KG1 (cell line): Measurements from ENCODE around the gene PRR36.
A peak's percentile ranks its signal among the peaks of the same experiment; 100 is the strongest.
"Not testable (repeated sequence)": the region's sequence is repeated elsewhere in the genome, so short reads cannot be mapped to it uniquely, and the experiment has no call there.

ENCODE experiments used
- DNase-seq: peaks from one replicate; lab custom pipeline; 2025; lab: John Stamatoyannopoulos, UW

PRR36 gene

DNA sequence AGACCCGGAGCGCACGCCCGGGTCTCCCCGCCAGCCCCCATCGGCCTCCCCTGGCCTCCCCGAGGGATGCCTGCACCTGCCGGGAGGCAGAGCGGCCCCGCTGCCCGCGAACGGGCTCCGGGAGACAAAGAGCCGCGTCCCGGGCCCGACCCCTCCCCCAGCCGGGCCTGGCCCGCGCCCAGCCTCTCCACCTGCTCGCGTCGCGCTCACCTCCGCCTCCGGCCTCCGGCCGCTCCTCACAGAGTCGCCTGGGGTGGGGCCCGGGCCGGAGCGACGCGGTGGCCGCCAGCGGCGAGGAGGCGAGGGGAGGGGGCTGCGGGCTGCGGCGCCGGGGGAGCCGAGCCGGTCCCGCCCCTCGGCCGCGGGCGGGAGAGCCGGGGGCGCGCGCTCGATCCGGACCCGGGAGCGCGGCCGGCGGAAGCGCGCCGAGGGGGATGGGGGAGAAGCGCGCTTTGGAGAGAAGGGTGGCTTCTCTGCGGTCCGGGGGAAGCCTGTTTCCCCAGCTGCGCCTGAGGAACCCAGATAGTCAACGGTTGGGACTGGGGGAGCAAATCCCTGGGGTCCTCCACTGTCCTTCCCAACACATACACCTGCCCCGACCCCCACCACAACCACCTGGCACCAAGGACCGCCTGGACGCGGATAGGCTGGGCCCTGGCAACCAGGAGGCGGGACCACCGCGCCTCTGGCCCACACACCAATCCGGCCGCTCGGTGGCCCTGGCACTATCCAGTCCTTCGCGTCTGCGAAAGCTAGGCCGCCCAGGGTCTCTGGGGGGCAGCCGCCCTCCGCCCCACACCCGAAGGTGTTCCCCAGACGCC is at the start of gene PRR36:
TSS of gene PRR36 (minus strand) at position 315 of the 821 bp plus-strand sequence. CDS start 701 bp downstream, outside the sequence.
- DNase-seq: no peak

DNA sequence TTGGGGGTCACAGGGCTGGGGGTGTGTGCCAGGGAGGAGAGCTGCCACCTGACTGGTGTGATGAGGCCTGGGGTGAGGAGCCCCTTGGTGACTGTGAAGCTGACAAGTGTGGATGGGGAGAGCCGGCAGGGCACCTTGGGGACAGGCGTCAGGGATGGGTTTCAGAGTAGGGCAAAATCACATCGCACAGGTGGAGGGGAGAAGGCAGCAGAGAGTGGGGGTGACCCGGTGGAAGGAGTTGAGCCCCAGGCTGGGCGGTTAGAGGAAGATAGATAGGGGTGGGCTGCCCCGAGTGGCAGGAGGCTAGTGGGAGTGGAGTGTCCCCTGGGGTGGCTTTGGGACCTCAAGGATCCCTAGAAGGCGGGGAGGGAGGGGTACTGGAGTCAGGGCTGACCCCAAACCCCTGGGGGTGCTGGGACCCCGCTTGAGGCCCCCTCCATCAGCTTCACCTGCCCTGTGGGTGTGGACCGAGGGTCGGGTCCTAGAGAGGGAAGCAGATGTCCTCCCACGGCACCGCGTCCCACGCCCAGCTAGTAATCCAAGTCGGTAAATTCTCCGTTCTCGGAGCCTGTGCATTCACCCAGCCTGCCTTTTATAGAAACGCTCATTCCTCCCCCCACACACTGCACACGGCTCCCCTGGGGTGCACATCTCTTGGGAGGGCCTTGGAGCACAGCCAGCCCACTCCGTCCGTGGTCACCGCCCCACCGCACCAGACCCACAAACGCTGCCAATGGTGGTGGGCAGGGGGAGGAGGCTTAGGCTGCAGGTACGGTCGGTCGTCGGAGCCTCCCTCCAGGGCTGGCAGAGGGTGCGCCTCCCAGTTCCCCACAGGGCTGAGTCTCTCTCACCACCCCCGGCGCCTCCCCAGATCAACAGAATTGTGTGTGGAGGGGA is 49.4 kb upstream of the PRR36 start:
- DNase-seq: no peak

DNA sequence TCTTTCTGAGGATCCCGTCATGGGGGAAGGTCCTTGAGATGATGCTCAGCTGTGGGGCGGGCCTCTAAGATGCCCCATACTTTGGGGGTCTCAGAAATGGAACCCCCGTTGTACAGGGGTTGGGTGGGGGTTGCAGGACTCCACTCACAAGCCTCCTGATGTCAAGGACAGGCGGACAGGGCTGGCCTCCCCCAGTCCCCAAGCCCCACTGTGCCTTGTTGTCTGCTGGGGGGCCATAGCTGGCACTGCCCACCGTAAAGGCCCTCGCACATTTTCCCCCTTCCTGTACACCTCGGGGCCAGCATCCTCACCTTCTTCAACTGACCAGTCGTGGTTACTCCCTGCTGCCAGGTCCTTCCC is 48.6 kb upstream of the PRR36 start:
- DNase-seq: no peak

- DNase-seq: no peak
Measured at GRCh38 chr19:7921967-7922835, 48.0 kb upstream of the PRR36 start.

DNA sequence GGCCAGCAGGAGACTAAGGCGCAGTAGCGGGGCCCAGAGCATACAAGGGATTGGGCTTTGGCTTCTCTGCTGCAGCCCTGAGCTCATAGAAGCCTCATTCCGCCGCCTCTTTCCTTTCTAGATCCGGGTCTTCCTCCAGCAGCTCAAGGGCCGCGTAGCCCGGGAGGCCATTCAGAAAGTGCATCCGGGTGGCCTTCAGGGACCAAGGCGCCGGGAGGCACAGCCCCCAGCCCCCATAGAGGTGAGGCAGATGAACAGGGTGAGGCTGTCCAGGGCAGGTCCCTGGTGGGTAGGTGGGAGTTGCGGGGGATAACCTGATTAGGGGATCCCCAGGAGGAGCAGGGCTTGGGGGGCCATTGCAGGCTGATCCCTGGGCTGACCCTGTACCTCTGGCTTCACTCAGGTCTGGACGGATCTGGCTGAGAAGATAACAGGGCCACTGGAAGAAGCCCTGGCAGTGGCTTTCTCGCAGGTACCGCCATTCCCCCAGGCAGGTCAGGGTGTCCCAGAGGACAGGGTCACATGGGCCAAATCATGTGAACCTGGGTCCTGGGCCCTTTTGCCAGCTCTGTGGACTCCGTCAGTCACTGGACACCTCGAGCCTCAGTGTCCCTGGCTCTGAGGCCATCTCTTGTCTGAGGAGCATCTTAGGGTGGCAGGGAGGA is 47.2 kb upstream of the PRR36 start:
- no peak for DNase-seq

DNA sequence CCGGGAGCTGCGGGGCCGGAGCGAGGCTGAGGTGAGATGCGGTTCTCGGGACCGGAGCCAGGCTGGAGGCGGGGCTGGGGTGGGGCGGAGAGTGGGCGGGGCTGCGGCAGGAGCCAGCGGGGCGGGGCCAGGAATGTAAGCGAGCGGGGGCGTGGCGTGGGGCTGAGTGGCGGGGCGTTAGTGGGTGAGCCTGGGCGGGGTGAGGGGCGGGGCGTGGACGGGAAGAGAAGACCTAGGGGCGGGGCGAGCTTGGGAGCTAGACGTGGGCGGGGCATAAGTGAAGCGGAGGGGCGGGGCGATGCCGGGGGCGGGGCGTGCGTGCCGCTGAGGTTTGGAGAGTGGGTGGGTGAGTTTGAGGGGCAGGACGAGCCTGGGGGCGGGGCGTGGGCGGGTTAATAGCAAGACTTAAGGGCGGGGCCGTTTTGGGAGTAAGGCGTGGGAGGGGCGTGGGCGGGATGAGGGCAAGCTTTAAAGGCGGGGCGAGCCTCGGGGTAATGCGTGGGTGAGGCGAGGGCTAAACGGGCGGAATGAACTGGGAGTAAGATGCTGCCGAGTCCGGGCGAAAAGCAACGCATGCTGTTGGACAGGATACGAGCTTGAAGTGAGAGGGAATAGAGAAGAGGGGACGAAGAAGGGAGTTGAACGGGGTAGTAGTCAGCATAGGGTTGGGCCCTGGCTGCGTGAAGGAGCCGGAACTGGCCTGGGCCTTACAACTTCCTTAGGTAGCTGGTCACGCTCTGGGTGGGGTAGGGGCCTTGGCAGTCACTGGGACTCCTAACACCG is 46.5 kb upstream of the PRR36 start:
- DNase-seq: peak; percentile 98

DNA sequence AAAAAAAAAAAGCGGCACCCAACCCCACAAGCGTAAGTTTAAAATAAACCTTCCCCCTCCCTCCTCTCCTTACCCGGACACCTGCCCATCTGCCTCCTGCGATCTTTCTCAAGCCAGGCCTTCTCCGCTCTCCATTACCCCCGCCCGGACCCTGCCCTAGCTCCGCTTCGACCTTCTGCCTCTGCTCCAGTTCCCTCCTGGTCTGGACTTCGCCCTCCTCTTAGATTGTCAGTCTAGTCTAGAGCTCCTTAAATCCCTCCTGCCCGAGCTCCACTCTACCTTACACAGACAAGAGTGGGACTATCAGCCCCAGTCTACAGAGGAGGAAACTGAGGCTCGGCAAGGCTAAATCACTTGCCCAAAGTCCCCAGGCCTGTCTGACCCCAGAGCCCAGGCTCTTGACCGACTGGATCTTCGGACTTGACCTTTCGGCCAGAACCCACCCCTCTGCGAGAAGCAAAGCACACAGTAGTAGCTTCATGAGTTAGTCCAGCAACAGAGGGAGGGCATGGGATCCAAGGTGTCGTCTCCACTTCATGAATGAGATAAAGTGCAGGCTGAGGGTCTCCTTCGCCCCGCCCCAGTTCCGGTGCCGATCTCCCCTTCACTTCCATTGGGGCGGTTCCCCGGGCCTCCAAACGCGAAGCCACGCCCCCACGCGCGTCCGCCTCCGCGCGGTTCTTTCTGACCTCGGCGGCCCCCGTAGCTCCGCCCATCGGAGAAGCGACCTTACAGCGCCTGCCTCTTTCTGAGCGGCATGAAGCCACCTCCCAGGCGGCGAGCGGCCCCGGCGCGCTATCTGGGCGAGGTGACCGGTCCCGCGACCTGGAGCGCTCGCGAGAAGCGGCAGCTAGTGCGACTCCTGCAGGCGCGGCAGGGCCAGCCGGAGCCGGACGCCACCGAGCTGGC is 45.7 kb upstream of the PRR36 start, which contains the start of gene SNAPC2:
TSS of gene SNAPC2 (plus strand) at position 729 of the 909 bp plus-strand sequence. CDS start at position 758, 29 bp downstream.
- peak; percentile 81 for DNase-seq

GRCh38 chr19:7918615-7919421 is 44.6 kb upstream of the PRR36 start:
- DNase-seq: no peak

GRCh38 chr19:7918062-7918614 is 43.9 kb upstream of the PRR36 start:
- DNase-seq: not testable (repeated sequence)

DNA sequence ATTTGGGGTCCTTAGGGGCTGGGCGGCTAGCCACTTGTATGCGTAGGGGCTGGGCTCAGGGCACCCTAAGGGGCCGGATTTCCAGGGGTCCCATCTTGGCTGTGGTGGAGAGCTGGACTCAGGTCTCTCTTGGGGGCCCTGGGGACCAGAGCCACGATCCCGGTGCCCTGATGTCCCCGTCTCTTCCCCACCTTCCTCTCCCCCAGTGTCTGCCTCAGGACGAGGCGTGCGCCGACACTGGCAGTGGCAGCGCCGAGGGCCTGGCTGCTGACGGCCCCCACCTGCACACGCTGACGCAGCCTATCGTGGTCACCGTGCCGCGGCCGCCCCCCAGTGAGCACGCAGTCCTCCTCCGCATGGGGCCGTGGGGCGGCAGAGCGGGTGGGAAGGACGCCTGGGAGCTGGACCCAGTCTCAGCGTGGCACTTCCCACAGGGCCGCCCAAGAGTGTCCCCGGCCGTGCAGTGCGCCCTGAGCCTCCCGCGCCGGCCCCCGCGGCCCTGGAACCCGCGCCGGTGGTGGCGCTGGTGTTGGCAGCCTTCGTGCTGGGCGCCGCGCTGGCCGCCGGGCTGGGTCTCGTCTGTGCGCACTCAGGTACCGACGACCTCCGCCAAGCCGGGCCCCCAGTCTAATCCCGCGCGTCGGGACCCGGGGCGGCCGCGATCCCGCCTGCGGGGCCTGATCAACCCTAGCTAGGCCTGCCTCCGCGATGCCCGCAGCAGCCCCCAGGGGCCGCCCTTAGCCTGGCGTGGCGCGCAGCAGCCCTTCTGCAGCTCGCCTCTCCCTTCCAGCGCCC is 43.3 kb upstream of the PRR36 start:
- DNase-seq: peak; percentile 42

DNA sequence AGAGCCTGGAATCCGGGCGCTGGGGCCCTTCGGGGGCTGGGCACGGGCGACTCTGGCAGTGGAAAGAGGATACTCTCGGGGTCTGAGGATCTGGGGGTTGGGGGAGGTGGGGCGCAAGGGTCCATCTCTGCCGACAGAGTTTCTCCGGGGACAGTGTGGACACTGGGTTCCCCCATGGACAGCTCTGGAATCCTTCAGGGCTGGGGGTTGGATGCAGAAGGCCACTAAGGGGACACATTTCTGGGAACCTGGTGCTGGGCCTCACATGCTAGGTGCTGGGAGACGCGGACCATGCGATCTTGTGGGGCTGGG is 42.7 kb upstream of the PRR36 start:
- DNase-seq: no peak

DNA sequence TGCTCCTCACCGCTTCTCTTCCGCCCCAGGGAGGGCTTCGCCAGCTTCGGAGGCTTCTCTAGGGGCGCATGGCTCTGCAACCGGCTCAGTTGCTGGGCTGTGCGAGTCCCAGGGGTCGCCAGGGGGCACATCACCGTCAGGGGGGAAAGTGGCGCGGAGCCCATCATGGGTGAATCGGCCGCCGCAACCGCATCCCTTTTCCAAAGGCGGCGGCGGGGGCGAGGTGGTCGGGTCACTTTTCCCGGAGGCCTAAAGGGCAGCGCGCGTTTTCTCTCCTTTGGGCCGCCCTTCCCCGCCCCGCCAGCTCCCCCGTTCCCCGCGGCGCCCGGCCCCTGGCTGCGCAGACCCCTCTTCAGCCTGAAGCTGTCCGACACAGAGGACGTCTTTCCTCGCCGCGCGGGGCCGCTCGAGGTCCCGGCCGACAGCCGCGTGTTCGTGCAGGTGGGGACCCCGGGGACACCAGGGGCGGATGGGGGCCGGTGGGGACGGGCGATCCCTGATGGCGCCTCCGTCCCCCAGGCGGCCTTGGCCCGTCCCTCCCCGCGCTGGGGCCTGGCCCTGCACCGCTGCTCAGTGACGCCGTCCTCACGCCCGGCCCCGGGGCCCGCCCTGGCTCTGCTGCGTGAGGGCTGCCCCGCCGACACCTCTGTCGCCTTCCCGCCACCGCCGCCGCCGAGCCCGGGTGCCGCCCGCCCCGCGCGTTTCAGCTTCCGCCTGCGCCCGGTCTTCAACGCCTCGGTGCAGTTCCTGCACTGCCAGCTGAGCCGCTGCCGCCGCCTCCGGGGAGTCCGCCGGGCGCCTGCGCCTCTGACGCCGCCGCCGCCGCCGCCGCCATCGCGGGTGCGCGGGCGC is 42.1 kb upstream of the PRR36 start:
- no peak for DNase-seq

DNA sequence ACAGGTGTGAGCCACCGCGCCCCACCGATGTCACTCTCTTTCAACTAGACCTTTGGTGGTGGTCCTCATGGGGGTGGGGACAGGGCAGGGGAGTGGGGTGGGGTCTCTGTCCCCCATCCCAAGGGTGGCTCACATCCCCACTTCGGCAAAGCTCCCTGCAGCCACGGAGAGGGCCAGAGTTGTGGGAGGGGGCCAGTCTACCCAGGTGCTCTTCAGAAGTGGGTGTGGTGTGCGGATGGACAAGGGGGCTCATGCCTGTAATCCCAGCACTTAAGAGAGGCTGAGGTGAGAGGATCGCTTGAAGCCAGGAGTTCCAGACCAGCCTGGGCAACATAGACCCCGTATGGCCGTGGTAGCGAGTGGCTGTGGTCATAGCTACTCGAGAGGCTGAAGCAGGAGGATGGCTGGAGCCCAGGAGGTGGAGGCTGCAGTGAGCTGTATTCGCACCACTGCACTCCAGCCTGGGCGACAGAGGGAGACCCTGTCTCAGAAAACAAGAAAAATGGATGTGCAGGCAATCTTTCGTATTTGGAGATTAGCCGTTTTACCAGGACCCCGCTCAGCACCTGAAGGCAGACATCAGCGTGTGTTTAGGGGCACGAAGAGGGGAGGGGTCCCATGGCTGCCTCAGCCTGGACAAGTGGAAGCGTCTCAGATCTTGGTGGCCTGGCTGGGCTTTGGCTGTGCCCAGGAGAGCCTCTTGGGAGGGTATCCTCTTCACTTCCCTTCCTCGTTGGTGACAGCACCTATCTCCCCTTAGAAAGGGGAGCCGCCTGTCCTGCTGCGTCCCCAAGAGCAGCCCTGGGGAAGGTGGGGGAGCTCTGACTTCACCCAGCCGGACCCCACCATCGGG is 41.3 kb upstream of the PRR36 start:
- no peak for DNase-seq

- no peak for DNase-seq
Measured at GRCh38 chr19:7914598-7915045, 40.4 kb upstream of the PRR36 start, which contains the start of gene TGFBR3L. TGFBR3L (plus strand) TSS chr19:7914830.

DNA sequence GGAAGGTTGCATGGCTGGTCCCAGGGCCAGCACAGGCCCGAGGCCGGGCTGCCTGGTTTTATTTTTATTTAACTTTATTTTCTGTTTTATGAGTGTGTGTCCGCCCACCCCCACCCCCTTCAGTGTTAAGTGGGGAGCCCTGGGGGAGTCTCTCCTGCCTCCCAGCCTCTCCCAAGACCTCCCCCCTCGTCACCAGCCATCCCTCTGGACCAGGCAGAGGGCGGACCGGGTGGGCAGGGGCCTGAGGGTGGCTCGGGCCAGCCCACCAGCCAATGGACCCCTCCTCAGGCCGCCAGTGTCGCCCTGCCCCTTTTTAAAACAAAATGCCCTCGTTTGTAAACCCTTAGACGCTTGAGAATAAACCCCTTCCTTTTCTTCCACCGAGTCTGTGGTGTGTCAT is 39.9 kb upstream of the PRR36 start:
- DNase-seq: no peak

DNA sequence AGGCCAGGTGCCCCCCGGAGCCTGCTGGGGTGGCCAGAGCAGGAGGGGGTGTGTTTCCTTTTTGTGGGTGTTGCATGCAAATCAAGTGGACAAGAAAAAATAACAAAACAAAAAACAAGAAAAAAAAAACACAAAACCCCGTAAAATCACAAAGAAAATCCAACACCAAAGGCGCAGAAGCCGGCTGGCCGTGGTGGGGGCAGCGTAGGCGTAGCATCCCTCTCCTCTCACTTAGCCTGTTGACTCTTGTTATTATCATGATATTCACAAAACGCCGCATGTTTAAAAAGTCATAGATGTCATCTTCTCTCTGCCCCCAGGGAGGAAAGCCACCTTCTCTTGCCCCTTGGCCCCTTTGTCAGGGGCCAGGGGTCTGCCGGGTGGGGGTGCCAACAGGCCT is 39.5 kb upstream of the PRR36 start:
- no peak for DNase-seq
